HUES48 (cell line): ENCODE data around the gene PDSS2.
"Not testable (repeated sequence)": the region's sequence is repeated elsewhere in the genome, so short reads cannot be mapped to it uniquely, and the experiment has no call there.

Experiments
- H3K27ac ChIP-seq: one replicate; pipeline ENCODE4 v1.7.0; 2013; ENCODE audit warnings: low read depth, low read length, inconsistent platforms
- H3K27me3 ChIP-seq: 2 replicates; pipeline ENCODE4 v1.6.1; 2013; ENCODE audit warnings: mild to moderate bottlenecking, low read length; ENCODE audit not compliant: control insufficient read depth, insufficient read depth
- H3K36me3 ChIP-seq: 2 replicates; pipeline ENCODE4 v1.6.1; 2013; ENCODE audit warnings: low read length; ENCODE audit not compliant: control insufficient read depth, insufficient read depth
- H3K4me1 ChIP-seq: 2 replicates; pipeline ENCODE4 v1.6.1; 2013; ENCODE audit warnings: mild to moderate bottlenecking, low read length; ENCODE audit not compliant: control insufficient read depth, insufficient read depth
- H3K4me3 ChIP-seq: 2 replicates; pipeline ENCODE4 v1.5.1; 2013; ENCODE audit warnings: mild to moderate bottlenecking, low read depth, low read length
- H3K9ac ChIP-seq: 2 replicates; pipeline ENCODE4 v1.6.1; 2013; ENCODE audit warnings: mild to moderate bottlenecking, low read depth, low read length, moderate library complexity
- H3K9me3 ChIP-seq: 2 replicates; pipeline ENCODE4 v1.6.1; 2013; ENCODE audit warnings: low read length; ENCODE audit not compliant: control insufficient read depth, insufficient read depth

The PDSS2 gene

DNA sequence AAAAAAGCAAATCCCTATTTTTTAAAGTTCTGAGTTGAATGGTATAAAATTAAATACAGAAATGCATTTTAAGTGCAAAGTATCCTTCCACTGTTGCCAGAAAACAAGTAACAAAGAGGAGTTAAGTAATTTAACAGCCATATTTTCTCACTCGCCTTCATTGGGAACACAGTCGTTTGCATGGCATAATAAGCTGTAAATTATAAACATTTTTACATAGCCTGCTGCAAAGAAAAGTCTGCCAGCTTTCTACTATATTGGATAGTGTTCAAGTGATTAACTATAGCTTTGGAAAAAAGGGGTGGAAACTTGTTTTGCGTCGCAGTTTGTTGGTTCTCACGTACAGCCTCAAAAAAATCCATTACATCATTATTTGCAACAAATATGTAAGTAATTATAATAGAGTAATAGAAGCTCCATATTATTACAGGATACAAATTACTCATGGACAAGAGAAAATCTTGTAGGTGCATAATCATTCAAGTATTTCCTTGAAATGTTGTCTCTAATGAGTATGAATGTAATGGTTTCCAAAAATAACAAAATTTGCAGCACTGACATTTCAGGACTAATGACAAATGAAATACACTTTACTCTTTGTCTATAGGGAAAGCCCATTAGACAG is 139.3 kb downstream of the PDSS2 start:
- H3K9ac ChIP-seq = no peak overlapping the region
- H3K27me3 ChIP-seq = no peaks in the 10 kb centered on the region
- H3K36me3 ChIP-seq = no peaks in the 10 kb centered on the region
- H3K9me3 ChIP-seq = no peaks in the 10 kb centered on the region
- H3K4me3 ChIP-seq = no peak overlapping the region
- H3K4me1 ChIP-seq = peaks cover 5% of the 10 kb centered on the region; the same call in 1 of the 2 replicates
- no peak overlapping the region for H3K27ac ChIP-seq

DNA sequence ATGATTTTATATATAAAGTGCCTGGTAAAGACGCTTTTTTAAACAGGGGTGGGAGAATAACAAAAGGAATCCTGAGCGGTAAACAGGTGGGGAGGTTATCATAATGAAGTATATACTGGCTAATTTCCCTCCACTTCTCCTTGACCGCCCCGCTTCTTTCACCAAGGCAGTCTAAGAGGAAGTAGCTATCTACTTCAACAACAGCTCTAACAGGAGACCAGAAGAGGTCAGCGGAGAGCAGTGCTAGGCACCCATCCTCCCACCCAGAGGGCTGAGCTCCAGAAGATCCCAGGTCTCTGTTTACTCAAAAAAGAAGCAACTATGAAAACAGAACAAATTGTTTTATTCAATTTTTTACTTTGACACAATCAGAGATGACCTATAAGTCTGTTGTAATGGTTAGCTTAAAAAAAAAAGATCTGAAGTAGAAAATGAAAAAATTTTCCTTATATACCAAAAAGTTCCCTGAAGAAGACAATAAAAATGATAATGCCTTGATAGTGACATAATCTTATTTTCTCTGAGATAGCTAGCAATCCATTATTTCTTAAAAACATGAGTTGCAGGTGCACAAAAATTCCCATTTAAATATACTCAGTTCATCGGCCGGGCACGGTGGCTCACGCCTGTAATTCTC is 141.1 kb downstream of the PDSS2 start:
- Histone ChIP-seq H3K27ac (no peak overlapping the region), H3K9ac (no peak overlapping the region), H3K9me3 (no peaks in the 10 kb centered on the region), H3K4me3 (no peak overlapping the region), H3K4me1 (no peaks in the 10 kb centered on the region), H3K27me3 (no peaks in the 10 kb centered on the region), H3K36me3 (no peaks in the 10 kb centered on the region)

DNA sequence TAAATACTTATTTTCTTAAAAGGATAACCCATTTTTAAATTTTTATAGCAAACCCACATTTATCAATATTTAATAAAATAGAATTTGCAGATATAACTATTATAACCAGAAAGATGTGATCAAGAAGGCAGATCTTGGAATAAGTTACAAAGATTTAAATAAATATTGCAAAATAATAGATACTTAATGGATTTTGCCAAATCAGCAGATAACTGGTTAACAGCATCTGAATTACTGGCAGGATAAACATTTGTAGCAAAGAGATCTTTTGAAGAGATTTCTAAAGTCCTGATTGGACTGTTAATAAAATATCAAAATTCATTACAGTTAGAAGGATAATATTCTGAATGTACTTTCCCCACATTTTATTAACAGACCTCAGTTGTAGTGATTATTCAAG is 144.2 kb downstream of the PDSS2 start:
- Histone ChIP-seq H3K27ac (no peak overlapping the region), H3K36me3 (no peaks in the 10 kb centered on the region), H3K4me1 (no peaks in the 10 kb centered on the region), H3K27me3 (no peaks in the 10 kb centered on the region), H3K9ac (no peak overlapping the region), H3K9me3 (no peaks in the 10 kb centered on the region), H3K4me3 (no peak overlapping the region)

DNA sequence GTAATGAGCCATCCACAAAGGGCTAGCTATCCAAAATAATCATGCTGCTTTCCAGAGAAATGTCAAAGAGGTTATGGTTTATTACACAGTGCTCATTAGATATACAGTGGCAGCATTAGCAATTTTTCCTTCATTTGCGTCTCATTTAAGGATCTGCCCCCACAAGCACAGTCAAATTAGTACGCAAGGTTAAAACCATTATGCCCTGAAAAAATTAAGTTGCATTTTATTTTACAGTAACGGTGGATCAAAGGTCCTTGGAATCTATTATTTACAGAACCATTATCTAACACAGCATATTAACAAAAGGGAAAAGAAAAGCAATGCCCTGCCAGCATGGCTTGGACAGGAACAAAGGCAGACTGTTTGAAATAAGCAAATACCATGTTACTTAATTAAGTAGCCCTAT is 144.8 kb downstream of the PDSS2 start:
- Histone ChIP-seq H3K4me1 (no peaks in the 10 kb centered on the region), H3K4me3 (no peak overlapping the region), H3K36me3 (no peaks in the 10 kb centered on the region), H3K27me3 (no peaks in the 10 kb centered on the region), H3K9me3 (no peaks in the 10 kb centered on the region), H3K27ac (no peak overlapping the region), H3K9ac (no peak overlapping the region)

DNA sequence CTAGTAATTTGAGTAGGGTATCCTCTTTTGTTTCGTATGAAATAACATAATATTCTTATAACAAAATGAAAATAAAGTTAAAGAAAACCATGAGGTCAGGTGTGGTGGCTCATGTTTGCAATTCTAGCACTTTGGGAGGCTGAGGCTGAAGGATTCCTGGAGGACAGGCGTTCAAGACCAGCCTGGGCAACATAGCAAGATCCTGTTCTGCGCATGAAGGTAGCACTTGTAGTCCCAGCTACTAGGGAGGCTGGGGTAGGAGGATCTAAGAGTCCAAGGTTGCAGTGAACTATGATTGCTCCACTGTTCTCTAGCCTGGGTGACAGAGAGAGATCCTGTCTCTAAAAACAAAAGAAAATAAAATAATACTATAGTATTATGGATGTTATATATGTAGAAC is 145.6 kb downstream of the PDSS2 start:
- H3K27me3 ChIP-seq = no peaks in the 10 kb centered on the region
- H3K9me3 ChIP-seq = no peaks in the 10 kb centered on the region
- no peak overlapping the region for H3K27ac ChIP-seq
- no peaks in the 10 kb centered on the region for H3K4me1 ChIP-seq
- no peak overlapping the region for H3K4me3 ChIP-seq
- H3K9ac ChIP-seq = no peak overlapping the region
- no peaks in the 10 kb centered on the region for H3K36me3 ChIP-seq

DNA sequence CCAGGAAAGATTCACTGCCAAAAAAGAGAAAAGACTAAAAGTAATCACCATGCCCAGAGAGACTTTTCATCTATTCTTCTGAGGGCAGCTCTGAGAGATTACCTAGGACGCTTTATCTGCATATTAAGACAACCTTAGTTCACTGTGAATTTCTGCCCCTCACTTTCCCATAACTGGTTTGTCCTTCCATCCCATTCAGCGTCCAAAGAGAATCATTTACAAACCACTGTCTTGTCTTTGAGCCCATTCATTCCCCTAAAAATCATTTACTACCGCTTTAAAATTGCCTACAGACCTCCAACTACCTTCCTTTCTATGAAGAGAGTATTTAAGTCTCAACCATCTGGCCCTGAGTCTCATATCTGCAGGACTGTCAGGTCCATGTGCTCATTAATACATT is 149.0 kb downstream of the PDSS2 start:
- Histone ChIP-seq H3K27ac (no peak overlapping the region), H3K9ac (no peak overlapping the region), H3K27me3 (no peaks in the 10 kb centered on the region), H3K4me1 (no peaks in the 10 kb centered on the region), H3K36me3 (no peaks in the 10 kb centered on the region), H3K4me3 (no peak overlapping the region), H3K9me3 (no peaks in the 10 kb centered on the region)

DNA sequence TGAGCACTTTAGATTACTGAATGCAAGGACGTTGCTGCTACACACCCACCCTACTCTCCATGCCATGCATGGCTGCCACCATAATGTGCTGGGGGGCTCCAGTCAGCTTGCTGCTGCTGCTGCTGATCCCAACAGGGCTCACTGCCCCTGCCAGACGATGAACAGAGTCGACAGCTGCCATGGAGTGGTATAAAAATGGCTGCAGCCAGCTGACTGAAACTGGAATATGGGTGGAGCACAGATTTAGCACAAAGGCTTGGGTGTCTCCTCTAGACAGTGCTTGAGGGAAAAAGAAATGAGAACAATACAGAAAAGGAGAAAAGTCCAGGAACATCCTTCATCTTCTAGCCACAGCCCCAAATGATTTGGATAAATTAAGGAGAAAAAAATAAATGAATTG is 150.7 kb downstream of the PDSS2 start:
- no peaks in the 10 kb centered on the region for H3K4me1 ChIP-seq
- no peaks in the 10 kb centered on the region for H3K9me3 ChIP-seq
- H3K27me3 ChIP-seq = no peaks in the 10 kb centered on the region
- H3K4me3 ChIP-seq = no peak overlapping the region
- H3K36me3 ChIP-seq = no peaks in the 10 kb centered on the region
- no peak overlapping the region for H3K9ac ChIP-seq
- no peak overlapping the region for H3K27ac ChIP-seq

DNA sequence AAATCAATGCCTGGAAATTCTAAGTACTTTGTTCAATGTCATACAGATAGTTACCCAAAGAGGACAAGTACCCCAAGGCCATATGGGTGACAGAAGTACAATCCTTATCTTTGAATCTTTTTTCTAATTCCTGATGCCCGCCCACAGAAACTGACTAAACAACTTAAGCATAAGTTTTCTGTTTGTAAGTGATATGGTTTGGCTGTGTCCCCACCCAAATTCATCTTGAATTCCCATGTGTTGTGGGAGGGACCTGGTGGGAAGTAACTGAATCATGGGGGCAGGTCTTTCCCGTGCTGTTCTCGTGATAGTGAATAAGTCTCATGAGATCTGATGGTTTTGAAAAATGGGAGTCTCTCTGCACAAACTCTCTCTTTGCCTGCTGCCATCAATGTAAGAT is 153.4 kb downstream of the PDSS2 start:
- H3K27ac ChIP-seq, H3K4me3 ChIP-seq, H3K27me3 ChIP-seq, H3K4me1 ChIP-seq, H3K36me3 ChIP-seq, H3K9me3 ChIP-seq, H3K9ac ChIP-seq: not testable (repeated sequence)

DNA sequence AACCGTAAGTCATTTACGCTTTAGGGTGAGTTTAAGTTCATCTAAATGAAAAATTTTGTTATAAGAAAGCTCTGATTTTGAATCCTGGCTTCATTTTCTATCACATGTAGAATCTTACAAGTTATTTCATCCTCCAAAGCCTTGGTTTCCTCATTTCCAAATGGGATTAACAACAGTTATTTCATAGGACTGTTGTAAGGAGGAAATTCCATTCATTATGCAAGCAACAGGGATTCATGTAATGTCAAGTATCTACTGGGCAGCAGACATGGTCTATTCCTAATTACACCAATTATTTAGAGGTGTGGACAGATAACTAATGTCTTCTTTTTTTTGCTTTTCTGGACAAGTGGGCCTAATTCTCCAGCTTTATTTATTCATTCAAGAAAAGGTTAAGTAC is 154.0 kb downstream of the PDSS2 start:
- Histone ChIP-seq H3K27ac (no peak overlapping the region), H3K36me3 (no peaks in the 10 kb centered on the region), H3K27me3 (no peaks in the 10 kb centered on the region), H3K4me1 (no peaks in the 10 kb centered on the region; the same call in 1 of the 2 replicates), H3K9ac (no peak overlapping the region), H3K4me3 (no peak overlapping the region), H3K9me3 (no peaks in the 10 kb centered on the region)

DNA sequence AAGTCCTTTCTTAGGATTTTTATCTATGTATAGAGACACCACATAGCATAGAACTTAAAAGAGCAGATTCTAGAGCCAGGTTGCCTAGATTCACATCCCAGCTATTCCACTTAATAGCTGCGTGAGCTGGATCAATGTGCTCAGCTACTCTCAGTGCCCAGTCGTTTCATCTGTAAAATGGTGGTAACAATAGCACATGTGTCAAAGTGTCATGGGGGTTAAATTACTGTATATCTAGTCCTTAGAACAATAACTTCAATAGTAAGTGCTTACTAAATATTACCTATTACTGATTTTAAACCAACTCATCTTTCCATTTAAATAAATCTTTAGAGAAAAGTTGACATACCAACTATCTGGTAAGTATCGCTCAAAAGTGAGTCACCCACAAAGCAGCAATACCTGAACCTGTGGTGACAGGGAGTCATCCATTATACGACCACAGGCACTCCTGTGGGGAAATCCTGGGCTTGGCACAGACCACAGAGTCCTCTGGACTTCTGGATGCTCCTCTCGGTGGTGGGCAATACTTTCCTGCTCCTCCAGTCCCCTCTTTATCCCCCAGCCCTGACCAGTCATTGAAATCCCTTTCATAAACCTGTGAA is 154.8 kb downstream of the PDSS2 start:
- Histone ChIP-seq H3K27me3 (no peaks in the 10 kb centered on the region), H3K4me1 (no peaks in the 10 kb centered on the region; the same call in 1 of the 2 replicates), H3K4me3 (no peak overlapping the region), H3K27ac (no peak overlapping the region), H3K9ac (no peak overlapping the region), H3K36me3 (no peaks in the 10 kb centered on the region), H3K9me3 (no peaks in the 10 kb centered on the region)

DNA sequence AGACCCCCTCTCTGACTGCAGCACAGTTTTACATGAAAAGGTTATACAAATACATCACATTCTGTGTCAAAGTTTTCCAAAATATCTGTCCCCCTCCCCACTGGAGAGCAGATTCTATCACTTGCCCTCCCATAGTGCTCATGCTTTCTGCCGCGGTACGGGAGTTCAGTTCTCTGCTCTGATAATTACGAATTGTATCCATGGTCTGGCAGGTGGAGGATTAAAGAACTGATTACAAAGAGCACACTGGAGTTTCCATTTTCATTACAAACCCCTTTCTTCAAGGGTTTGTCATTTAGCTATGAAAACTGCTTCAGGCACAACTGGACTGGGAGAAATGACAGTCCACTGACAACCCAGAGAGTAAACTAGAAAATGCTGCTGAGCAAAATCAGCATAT is 166.0 kb downstream of the PDSS2 start:
- Histone ChIP-seq H3K27me3 (no peaks in the 10 kb centered on the region), H3K36me3 (no peaks in the 10 kb centered on the region), H3K4me1 (peaks cover 18% of the 10 kb centered on the region; the same call in 1 of the 2 replicates), H3K27ac (no peak overlapping the region), H3K4me3 (no peak overlapping the region), H3K9me3 (no peaks in the 10 kb centered on the region), H3K9ac (no peak overlapping the region)
